Measurements from ENCODE around the gene SLC23A2.
A peak's percentile ranks its signal among the peaks of the same experiment; 100 is the strongest.
"Not testable (repeated sequence)": the region's sequence is repeated elsewhere in the genome, so short reads cannot be mapped to it uniquely, and the experiment has no call there.

SLC23A2 gene

DNA sequence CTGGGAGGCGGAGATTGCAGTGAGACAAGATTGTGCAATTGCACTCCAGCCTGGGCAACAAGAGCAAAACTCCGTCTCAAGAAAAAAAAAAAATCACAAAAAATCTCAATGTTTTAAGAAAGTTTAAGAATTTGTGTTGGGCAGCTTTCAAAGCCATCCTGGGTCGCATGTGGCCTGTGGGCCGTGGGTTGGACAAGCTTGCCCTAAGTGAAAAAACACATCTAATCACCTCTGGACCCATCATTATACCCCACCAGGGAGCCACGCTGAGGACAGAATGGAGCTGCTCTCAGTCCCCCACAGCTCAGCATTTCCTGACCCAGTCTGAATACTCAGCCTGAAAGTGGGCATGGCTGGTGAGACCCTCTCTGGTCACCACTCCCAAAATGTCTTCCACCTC, 150.3 kb downstream of the SLC23A2 start:
- TF ChIP-seq, protein P1, sequence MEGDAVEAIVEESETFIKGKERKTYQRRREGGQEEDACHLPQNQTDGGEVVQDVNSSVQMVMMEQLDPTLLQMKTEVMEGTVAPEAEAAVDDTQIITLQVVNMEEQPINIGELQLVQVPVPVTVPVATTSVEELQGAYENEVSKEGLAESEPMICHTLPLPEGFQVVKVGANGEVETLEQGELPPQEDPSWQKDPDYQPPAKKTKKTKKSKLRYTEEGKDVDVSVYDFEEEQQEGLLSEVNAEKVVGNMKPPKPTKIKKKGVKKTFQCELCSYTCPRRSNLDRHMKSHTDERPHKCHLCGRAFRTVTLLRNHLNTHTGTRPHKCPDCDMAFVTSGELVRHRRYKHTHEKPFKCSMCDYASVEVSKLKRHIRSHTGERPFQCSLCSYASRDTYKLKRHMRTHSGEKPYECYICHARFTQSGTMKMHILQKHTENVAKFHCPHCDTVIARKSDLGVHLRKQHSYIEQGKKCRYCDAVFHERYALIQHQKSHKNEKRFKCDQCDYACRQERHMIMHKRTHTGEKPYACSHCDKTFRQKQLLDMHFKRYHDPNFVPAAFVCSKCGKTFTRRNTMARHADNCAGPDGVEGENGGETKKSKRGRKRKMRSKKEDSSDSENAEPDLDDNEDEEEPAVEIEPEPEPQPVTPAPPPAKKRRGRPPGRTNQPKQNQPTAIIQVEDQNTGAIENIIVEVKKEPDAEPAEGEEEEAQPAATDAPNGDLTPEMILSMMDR (IDR thresholded peaks at IDR 0.05; ENCODE audit: control extremely low read depth, extremely low read depth, low read depth, missing control alignments): no peak
- no peak for DNase-seq (ENCODE audit: extremely low spot score)
- CTCF ChIA-PET: interaction anchor here (1.4 kb wide), 1 partner anchor 15 kb away, joined by 3 read pairs; no protein-coding TSS in a partner anchor
- POLR2A ChIA-PET: interaction anchor here (0.7 kb wide), 1 partner anchor 37 kb away, joined by 4 read pairs; no protein-coding TSS in a partner anchor

DNA sequence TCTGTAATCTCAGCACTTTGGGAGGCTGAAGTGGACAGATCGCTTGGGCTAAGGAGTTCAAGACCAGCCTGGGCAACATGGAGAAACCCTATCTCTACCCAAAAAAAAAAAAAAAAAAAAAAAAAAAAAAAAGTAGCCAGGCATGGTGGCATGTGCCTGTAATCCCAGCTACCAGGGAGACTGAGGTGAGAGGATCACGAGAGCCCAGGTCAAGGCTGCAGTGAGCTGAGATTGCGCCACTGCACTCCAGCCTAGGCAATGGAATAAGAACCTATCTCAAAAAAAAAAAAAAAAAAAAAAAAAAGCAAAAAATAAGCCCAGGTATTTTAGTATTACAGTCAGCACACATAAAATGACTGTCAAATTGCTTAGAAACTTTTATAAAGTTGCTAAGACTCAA, 152.5 kb downstream of the SLC23A2 start:
- DNase-seq (ENCODE audit: extremely low spot score); CTCF ChIA-PET; POLR2A ChIA-PET: not testable (repeated sequence)

DNA sequence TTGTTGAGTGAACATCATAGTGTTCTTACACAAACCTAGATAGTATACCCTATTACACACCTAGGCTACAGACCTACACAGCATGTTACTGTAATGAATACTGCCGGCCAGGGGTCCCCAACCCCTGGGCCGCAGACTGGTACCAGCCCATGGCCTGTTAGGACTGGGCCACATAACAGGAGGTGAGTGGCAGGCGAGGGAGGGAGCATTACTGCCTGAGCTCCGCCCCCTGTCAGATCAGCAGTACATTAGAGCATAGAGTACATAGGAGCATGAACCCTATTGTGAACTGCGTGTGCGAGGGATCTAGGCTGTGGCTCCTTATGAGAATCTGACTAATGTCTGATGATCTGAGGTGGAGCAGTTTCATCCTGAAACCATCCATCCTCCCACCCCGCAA, 153.3 kb downstream of the SLC23A2 start:
- CTCF ChIA-PET: no interaction called here
- POLR2A ChIA-PET: no interaction called here
- no peak for DNase-seq (ENCODE audit: extremely low spot score)
- TF ChIP-seq, protein P1 (IDR thresholded peaks at IDR 0.05; ENCODE audit: control extremely low read depth, extremely low read depth, low read depth, missing control alignments): no peak

DNA sequence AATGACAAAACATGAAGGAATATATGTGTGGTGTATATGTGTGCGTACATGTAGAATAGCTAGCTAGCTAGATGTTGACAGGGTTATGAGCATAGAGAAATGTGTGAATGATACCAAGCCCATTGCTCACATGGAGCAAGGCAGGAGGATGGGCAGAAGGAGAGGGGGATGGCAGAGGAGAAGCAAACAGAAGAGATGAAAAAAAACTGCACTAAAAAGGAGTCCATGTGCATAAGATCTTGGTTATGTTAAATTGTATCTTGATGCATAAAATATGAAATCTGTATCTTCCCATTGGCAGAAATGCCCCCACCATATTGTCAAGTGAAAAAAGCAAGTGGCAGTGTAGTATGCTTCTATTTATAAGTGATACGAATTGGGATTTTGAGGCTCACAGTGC, 154.5 kb downstream of the SLC23A2 start:
- ChIA-PET POLR2A (no interaction called here), CTCF (no interaction called here)
- DNase-seq (ENCODE audit: extremely low spot score): no peak
- TF ChIP-seq, protein P1 (IDR thresholded peaks at IDR 0.05; ENCODE audit: control extremely low read depth, extremely low read depth, low read depth, missing control alignments): no peak

DNA sequence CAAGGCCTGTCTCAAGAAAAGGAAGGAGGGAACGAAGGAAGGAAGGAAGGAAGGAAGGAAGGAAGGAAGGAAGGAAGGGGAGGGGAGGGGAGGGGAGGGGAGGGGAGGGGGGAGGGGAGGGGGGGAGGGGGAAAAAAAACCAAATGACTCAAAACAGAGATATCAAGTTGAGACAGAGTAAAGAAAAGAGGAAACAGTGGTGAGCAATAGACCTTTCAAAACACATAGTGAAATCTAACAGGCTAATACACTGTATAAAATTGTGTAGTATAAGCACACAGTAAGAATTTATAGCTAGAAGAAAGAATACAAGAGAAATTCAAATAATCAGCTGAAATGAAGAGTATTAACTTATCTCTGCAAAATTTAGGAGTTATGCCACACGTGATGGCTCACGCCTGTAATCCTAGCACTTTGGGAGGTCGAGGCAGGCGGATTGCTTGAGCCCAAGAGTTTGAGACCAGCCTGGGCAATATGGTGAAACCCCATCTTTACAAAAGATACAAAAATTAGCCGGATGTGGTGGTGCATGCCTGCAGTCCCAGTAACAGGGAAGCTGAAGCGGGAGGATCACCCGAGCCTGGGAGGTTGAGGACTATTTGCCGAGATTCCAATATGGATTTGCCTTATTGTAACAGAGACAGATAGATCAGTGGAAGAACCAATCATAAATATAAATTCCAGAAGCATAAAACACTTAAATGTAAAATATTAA, 156.4 kb downstream of the SLC23A2 start:
- ChIA-PET CTCF (no interaction called here), POLR2A (no interaction called here)
- peak; percentile 59 for DNase-seq (ENCODE audit: extremely low spot score)
- TF ChIP-seq, protein P1 (IDR thresholded peaks at IDR 0.05; ENCODE audit: control extremely low read depth, extremely low read depth, low read depth, missing control alignments): no peak

DNA sequence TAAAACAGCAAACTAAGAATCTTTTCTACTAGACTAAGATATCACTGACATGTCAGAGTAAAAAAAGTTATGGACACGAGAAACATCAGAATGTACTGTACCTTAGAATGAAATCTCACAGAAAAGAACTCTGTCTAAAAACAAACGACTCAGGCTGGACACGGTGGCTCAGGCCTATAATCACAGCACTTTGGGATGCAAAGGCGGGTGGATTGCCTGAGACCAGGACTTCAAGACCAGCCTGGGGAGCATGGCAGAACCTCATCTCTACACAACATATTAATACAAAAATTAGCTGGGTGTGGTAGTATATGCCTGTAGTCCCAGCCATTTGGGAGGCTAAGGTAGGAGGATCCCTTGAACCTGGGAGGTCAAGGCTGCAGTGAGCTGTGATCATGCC, 157.0 kb downstream of the SLC23A2 start:
- ChIA-PET CTCF (no interaction called here), POLR2A (no interaction called here)
- no peak for DNase-seq (ENCODE audit: extremely low spot score)
- TF ChIP-seq, protein P1 (IDR thresholded peaks at IDR 0.05; ENCODE audit: control extremely low read depth, extremely low read depth, low read depth, missing control alignments): no peak

DNA sequence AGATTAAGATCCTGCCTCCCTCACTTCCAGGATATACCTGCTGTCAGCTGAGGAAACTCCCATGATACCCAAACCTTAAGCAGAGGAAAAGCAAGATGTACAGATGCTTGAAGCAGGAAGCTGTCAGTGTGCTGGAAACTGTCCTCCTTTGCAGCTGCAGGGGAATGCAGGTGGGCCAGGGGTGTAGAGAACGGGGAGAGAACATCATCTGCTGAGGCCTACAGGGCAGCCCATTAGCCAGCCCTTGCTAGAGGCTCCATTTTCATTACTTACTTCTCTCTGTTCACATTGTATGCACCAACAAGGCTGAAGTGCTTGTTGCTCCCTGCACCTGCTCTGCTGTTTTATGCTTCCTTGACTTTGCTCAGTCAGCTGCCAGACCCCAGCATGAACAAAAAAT, 160.5 kb downstream of the SLC23A2 start:
- CTCF ChIA-PET: interaction anchor here (1.0 to 1.5 kb wide), 4 partner anchors 9 to 102 kb away, joined by 3 to 5 read pairs (median 4); no protein-coding TSS in a partner anchor
- no peak for DNase-seq (ENCODE audit: extremely low spot score)
- TF ChIP-seq, protein P1 (IDR thresholded peaks at IDR 0.05; ENCODE audit: control extremely low read depth, extremely low read depth, low read depth, missing control alignments): no peak
- POLR2A ChIA-PET: no interaction called here
